DMS153 (cell line): ENCODE data around the gene MYT1.
"Not testable (repeated sequence)": the region's sequence is repeated elsewhere in the genome, so short reads cannot be mapped to it uniquely, and the experiment has no call there.

Experiments used
- DNase-seq: peaks from one replicate; lab custom pipeline; 2025; lab: John Stamatoyannopoulos, UW

The MYT1 gene

GRCh38 chr20:64167676-64168075, 3.4 kb downstream of the MYT1 start:
- no peak for DNase-seq

DNA sequence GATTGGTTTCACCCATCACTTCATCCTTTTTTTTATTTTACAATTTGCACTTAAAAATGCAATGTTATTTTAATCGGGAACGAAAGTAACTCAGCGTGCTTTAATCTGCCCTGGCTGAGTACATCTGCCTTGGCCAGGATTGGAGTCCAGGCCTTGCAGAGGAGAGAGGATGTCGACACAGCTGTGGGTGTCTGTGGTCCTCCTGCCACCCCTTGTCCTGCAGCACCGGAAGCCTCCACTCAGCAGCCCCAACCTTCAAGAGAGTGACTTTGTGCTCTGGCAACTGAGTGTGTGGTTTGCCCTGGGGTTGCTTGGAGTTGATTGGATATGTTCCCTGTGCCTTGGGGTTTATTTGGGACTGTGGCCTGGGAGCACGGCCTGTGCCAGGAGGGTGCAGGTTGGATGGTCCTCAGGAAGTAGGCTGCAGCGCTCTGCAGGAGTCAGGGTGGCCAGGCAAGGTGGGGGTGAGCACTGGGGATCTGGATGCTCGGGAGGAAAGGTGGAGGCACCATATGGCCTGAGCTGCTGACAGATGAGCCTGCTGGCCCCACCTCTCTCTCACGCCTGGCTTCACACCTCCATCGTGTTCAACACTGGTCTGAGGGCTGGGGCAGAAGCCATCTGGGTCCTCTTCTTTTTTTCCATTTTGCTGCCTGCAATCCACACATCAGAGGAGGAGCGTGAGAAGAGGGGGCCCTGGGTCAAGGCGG, 4.3 kb downstream of the MYT1 start:
- DNase-seq: no peak

- no peak for DNase-seq
These were observed 4.9 kb downstream of the MYT1 start for GRCh38 chr20:64169091-64169560.

DNA sequence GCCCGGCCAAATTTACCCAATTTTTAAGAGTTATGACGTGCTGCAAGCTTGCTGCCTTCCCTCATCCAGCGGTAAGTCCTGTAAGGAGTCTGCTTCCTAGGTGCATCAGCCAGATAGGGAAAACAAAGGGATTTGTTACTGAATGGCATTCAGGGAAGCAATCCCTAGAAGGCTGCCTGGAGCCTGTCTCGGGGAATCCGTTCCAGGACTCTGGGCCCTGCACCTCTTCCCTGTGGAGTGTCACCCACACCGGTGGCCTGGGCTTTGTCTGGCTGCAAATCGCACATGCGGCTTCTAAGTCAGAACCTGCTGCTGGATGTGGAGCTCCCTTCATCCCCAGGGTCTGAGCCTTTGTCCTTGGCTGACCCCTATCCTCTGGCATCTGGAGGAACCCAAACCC, 7.0 kb downstream of the MYT1 start:
- no peak for DNase-seq

DNA sequence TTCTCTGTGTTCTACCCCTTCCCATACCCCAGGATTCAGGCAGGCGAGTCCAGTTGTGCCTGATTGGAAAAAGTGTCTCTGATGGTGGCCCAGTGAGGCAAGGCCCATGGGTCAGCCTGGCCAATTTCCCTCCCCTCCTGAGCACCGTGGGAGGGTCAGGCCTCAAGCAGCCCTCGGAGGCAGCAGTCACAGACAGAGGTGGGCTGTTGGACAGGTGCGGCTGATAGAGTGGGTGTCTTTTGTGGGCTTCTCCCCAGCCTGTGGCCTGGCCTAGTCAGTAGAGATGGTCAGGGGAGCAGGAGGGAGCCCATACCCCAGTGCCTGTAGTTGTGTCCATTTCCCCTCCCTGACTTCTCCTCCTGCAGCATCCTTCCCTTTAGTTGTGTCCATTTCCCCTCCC, 8.9 kb downstream of the MYT1 start:
- no peak for DNase-seq

DNA sequence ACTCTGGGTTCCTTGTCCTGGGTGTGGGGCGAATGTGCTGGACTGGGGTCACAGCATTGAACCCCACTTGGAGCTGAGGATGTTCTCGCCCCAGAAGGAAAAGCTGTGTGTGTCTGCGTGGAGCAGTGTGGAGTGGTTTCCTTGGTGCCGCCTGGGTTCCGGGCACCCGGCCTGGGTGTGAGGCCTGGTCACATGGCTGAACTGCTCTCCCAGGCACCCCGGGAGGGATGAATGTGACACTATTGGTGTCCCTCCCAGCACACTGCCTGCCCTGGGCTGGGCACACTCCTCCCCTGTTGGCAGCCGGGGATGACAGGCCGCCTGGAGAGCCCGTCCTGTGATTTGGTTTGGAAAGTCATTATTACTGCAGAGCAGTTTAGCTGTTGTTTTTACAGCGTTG, 12.3 kb downstream of the MYT1 start:
- DNase-seq: no peak

DNA sequence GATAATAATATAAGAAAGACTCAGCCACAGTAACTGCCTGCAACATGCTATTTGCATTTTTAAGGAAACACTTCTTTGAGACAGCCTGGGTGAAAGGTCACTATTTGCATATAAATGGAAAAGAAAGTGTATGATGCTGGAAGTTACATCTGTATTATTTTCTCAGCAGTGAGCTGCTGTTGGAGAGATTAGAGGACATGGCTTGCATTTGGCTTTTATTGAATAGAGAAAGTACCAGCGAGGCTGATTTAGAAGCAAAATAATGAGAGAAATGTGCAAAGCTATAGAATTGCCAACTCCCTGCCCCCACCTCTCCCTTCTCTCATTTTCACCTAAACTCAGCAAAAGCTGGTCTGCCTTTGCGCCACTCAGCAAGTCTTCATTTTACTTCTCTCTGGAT, 12.7 kb downstream of the MYT1 start:
- DNase-seq: no peak

DNA sequence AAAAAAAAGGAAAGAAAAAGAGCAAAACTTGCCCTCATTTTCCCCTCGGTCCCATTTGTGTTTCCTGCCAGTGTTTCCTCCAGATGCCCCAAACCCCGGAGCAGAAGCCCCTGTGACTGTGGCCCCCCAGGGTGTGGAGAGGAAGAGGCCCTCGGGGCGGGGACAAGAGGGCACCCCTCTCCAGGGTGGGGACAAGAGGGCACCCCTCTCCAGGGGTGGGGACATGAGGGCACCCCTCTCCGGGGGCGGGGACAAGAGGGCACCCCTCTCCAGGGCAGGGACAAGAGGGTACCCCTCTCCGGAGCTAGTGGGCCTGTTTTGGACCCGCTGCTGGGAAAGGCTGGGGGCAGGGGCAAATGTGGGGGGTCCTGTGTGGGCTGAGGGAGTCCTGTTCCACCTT, 13.1 kb downstream of the MYT1 start:
- no peak for DNase-seq

- DNase-seq: no peak
These were observed 13.5 kb downstream of the MYT1 start for GRCh38 chr20:64177787-64178186.

DNA sequence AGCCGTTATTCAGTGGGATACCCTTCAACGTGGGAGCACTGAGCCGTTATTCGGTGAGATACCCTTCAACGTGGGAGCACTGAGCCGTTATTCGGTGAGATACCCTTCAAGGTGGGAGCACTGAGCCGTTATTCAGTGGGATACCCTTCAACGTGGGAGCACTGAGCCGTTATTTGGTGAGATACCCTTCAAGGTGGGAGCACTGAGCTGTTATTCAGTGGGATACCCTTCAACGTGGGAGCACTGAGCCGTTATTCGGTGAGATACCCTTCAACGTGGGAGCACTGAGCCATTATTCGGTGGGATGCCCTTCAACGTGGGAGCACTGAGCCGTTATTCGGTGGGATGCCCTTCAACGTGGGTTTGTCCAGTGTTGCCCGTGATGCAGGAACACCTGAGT, 14.7 kb downstream of the MYT1 start:
- not testable (repeated sequence) for DNase-seq

DNA sequence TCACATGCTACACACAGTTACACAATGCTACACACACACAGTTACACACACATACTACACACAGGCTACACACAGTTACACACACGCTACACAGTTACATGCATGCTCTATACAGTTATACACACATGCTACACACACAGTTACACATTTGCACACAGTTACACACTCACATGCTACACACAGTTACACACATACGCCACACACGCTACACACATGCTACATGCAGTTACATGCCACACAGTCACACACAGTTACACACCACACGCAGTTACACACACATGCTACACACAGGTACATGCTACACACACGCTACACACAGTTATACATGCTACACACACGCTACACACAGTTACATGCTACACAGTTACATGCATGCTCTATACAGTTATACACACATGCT, 15.6 kb downstream of the MYT1 start:
- no peak for DNase-seq

DNA sequence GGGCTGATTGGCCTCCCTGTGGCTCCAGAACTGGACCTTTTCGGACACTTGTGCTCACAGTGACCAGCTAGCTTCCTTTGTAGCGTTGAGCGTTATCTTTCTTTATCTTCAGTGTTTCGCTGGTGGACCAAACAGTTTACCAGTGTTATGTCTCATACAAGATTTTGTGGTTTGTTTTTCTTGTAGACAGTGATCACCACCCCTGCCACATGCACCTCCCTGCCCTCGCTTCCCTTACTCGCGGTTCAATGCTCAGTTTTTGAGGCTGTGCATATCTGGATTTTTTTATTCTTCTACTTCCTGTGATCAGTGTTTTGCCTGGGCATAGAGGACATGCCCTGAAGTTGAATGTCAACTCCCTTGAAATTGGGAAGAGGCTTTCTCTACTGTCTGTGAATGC, 16.4 kb downstream of the MYT1 start:
- no peak for DNase-seq

DNA sequence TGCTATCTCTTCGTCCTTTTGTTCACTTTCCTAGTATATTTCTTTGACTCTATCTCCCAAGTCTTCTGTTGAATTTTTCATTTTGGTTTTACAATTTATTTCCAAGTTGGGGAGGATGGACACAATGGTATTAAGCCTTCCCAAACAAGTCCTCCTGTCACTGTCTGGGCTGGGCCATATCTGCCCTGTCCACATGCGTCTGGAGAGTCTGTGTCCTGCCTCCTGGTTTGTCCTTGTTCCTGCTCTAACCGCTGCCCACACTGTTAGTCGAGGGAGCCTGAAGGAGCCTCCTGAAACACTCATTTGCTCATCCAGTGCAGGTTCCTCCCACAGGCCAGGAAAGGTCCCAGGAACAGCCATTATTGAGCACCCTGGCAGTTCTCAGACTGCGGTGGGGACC, 17.1 kb downstream of the MYT1 start:
- no peak for DNase-seq

- DNase-seq: no peak
These were observed 18.1 kb downstream of the MYT1 start for GRCh38 chr20:64182146-64182865.

GRCh38 chr20:64183313-64183712, 19.1 kb downstream of the MYT1 start:
- no peak for DNase-seq

- DNase-seq: no peak
These were observed 20.5 kb downstream of the MYT1 start for GRCh38 chr20:64184795-64185194.

GRCh38 chr20:64185276-64185900, 21.1 kb downstream of the MYT1 start:
- DNase-seq: no peak

DNA sequence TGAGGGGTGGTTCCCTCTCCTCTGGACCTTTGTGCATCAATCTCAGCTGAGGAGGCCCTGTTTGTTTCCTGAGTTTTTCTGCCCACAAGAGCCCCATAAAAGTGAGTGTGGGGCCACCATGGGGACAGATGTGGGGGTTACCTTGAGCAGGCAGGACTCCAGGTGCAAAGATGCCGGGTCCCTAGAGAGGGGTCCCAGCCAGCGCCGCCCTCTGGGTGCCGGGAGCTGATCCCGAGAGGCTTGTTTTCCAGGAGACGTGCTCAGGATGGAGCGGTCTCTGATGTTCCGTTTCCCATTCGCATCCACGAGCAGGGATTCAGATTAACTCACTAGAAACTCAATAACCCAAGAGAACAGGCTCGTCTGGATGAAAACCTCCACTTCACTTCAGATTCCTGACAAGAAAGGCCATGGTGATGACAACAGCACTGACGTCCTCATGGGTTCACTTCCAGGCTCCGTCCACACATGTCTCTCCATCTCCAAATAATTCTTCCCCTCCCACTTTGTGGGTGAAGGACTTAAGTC, 21.9 kb downstream of the MYT1 start:
- DNase-seq: no peak

DNA sequence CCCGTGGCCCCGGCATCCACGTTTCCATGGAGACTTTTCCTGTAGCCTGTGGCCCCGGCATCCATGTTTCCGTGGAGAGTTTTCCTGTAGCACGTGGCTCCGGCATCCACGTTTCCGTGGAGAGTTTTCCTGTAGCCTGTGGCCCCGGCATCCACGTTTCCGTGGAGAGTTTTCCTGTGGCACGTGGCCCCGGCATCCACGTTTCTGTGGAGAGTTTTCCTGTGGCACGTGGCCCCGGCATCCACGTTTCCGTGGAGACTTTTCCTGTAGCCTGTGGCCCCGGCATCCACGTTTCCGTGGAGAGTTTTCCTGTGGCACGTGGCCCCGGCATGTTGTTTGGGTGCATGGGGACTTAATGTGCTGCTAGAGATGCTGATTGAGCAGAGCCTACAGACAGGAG, 23.0 kb downstream of the MYT1 start:
- DNase-seq: not testable (repeated sequence)

GRCh38 chr20:64188091-64188490, 23.8 kb downstream of the MYT1 start:
- no peak for DNase-seq

- peak; percentile 87 for DNase-seq
These were observed 24.7 kb downstream of the MYT1 start for GRCh38 chr20:64188682-64189529.

GRCh38 chr20:64189530-64189966, 25.3 kb downstream of the MYT1 start:
- no peak for DNase-seq
